GM19455 (cell line): ENCODE results near the gene RIOX2.
"Not testable (repeated sequence)": the region's sequence is repeated elsewhere in the genome, so short reads cannot be mapped to it uniquely, and the experiment has no call there.

ENCODE experiments used
- ATAC-seq: cut with Tn5 transposase; IDR thresholded peaks from one replicate; pipeline ENCODE4 v1.9.1; 2021; ENCODE audit not compliant: unreplicated experiment

Gene RIOX2

GRCh38 chr3:97914388-97914787 lies 57.8 kb downstream of the RIOX2 start:
- ATAC-seq = no peak

GRCh38 chr3:97911459-97911858 lies 60.8 kb downstream of the RIOX2 start:
- no peak for ATAC-seq

GRCh38 chr3:97910931-97911351 lies 61.3 kb downstream of the RIOX2 start:
- ATAC-seq = no peak

GRCh38 chr3:97910236-97910831 lies 61.9 kb downstream of the RIOX2 start:
- not testable (repeated sequence) for ATAC-seq

GRCh38 chr3:97909830-97910229 lies 62.4 kb downstream of the RIOX2 start:
- ATAC-seq = not testable (repeated sequence)

GRCh38 chr3:97901313-97902248 lies 70.7 kb downstream of the RIOX2 start:
- no peak for ATAC-seq

- ATAC-seq = no peak
Measured at GRCh38 chr3:97899331-97899730, 72.9 kb downstream of the RIOX2 start.

GRCh38 chr3:97896547-97896946 lies 75.7 kb downstream of the RIOX2 start:
- ATAC-seq = no peak

GRCh38 chr3:97896129-97896528 lies 76.1 kb downstream of the RIOX2 start:
- no peak for ATAC-seq

GRCh38 chr3:97895216-97895615 lies 77.0 kb downstream of the RIOX2 start:
- no peak for ATAC-seq

- no peak for ATAC-seq
Measured at GRCh38 chr3:97892852-97893251, 79.4 kb downstream of the RIOX2 start.
